Measurements from ENCODE around the gene EGFLAM. TPM values are rescaled to one million over a fixed set of nuclear protein-coding genes. Genes with fewer than 3 reads are reported as not detected.

Gene EGFLAM
- total RNA-seq, 1 experiment from 2014 or later, result 0.33 TPM

DNA sequence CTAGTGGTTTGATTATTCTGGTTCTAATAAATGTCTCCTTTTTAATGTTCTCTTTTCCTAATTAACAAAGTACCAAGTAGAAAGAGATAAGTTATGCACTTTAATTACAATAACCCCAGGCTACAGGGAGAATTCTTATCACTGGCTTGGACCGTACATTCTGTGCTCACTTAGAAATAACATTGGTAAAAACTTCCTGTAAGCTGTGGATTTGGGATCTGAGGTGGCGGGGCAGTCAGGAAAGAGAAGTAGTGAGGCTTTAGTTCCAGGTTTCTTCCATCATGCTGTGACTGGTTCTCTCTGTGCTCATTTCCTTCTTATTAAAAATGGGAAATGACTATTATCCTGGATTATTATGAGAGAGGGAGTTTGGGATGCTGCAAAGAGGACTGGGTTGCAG lies 142.0 kb downstream of the EGFLAM start:
- Mint-ChIP-seq H3K36me3 (ENCODE audit: insufficient read depth in 1 of 3, low read depth in 3 of 3) (no peaks in the 10 kb centered on the region), H3K27me3 (ENCODE audit: low read depth) (no peaks in the 10 kb centered on the region; the same call in 1 of the 2 replicates), H3K4me1 (peaks cover 10 to 11% of the 10 kb centered on the region in 2 experiments), H3K9me3 (no peaks in the 10 kb centered on the region), H3K4me3 (no peak overlapping the region), H3K27ac (no peak overlapping the region)
- Histone ChIP-seq H2BK12ac (ENCODE audit: insufficient read length, low read depth, low read length) (no peak overlapping the region), H2BK15ac (ENCODE audit: low read depth, low read length) (no peak overlapping the region), H4K8ac (replicated peaks; ENCODE audit: insufficient read length, low read depth, low read length) (no peak overlapping the region), H2BK20ac (ENCODE audit: low read depth, low read length, poor library complexity, severe bottlenecking) (no peak overlapping the region), H3K4ac (ENCODE audit: low read depth, low read length) (no peak overlapping the region), H3K14ac (ENCODE audit: insufficient read depth, low read length) (no peak overlapping the region), H3K4me2 (ENCODE audit: insufficient read depth, insufficient read length, low read length) (no peak overlapping the region), H3K4me1 (ENCODE audit: insufficient read depth, low read length) (no peaks in the 10 kb centered on the region), H3K9me3 (ENCODE audit: control insufficient read depth, low read depth, low read length) (no peaks in the 10 kb centered on the region), H3K18ac (ENCODE audit: insufficient read length, low read depth, low read length) (no peak overlapping the region), H2BK5ac (ENCODE audit: insufficient read length, low read length) (no peak overlapping the region), H3T11ph (ENCODE audit: low read length) (no peak overlapping the region), H4K20me1 (ENCODE audit: control insufficient read depth, insufficient read depth, insufficient read length) (no peaks in the 10 kb centered on the region), H3K27ac (ENCODE audit: insufficient read length, low read depth, low read length) (no peak overlapping the region), H4K5ac (ENCODE audit: insufficient read length, low read depth, low read length) (no peak overlapping the region), H2AFZ (ENCODE audit: low read length) (no peak overlapping the region), H3K56ac (ENCODE audit: insufficient read length, low read depth, low read length) (no peak overlapping the region), H3K23ac (ENCODE audit: insufficient read length, low read depth, low read length) (no peak overlapping the region), H2BK120ac (ENCODE audit: low read depth, low read length, poor library complexity, severe bottlenecking) (no peak overlapping the region), H3K79me2 (ENCODE audit: insufficient read depth, low read length) (no peaks in the 10 kb centered on the region), H3K79me1 (ENCODE audit: insufficient read depth, low read depth, low read length, poor library complexity, severe bottlenecking) (no peaks in the 10 kb centered on the region), H2AK5ac (ENCODE audit: insufficient read length, low read length) (no peak overlapping the region), H3K27me3 (ENCODE audit: insufficient read depth, low read length) (no peaks in the 10 kb centered on the region; the same call in 1 of the 2 replicates), H4K91ac (ENCODE audit: insufficient read length, low read depth, low read length) (no peak overlapping the region), H3K23me2 (ENCODE audit: insufficient read length, low read depth, low read length, poor library complexity, severe bottlenecking) (no peaks in the 10 kb centered on the region), H3K9ac (ENCODE audit: extremely low read depth, insufficient read length, low read length) (no peak overlapping the region)
- no CpG with 5 or more reads among the region's 2 CpGs for WGBS (ENCODE audit: extremely low coverage, insufficient read length, low lambda C conversion rate)
- no peak for DNase-seq
- TF ChIP-seq, protein P1, sequence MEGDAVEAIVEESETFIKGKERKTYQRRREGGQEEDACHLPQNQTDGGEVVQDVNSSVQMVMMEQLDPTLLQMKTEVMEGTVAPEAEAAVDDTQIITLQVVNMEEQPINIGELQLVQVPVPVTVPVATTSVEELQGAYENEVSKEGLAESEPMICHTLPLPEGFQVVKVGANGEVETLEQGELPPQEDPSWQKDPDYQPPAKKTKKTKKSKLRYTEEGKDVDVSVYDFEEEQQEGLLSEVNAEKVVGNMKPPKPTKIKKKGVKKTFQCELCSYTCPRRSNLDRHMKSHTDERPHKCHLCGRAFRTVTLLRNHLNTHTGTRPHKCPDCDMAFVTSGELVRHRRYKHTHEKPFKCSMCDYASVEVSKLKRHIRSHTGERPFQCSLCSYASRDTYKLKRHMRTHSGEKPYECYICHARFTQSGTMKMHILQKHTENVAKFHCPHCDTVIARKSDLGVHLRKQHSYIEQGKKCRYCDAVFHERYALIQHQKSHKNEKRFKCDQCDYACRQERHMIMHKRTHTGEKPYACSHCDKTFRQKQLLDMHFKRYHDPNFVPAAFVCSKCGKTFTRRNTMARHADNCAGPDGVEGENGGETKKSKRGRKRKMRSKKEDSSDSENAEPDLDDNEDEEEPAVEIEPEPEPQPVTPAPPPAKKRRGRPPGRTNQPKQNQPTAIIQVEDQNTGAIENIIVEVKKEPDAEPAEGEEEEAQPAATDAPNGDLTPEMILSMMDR (conservative IDR thresholded peaks at IDR 0.05), result no peak
